ENCODE data around the gene KRT31.
"Not testable (repeated sequence)": the region's sequence is repeated elsewhere in the genome, so short reads cannot be mapped to it uniquely, and the experiment has no call there.

The KRT31 gene

DNA sequence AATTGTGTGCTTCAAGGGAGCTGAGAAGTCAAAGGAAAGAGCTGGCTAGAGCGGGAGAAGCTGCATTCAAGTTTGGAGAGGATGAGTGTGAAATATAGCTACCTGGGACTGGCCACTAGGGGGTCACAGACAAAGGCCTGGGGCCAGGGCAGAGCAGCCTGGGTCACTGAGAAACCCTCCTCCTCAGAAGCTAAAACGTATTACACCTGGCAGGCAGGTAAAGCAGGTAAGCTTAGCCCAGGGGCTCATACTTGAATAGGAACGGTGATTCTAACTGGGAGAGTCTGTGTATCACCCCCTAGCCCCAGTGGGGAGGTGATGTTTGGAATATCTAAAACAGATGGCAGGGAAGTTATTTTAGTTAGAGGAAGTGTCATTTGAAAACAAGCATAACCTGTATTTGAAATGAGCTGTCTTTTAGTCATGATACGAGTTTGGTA, 20.2 kb upstream of the KRT31 start:
- DNase-seq (ENCODE audit: low read depth) = no peak

DNA sequence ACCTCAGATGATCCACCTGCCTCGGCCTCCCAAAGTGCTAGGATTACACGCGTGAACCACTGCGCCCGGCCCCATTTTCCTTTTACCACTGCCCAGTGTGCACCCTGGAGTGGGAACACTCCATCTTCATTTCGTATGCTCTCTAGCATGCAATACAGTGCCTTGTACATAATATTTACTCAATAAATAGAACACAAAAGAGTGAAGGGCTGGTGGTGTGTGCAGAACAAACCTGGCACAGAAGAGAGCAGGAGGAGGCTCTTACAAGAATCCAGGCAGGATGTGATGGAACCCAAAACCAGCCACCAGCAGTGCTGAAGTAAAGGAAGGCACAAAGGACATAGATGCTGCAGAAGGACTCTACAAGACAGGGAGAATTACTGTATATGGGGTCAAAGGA, 19.7 kb upstream of the KRT31 start:
- DNase-seq (ENCODE audit: low read depth) = no peak

DNA sequence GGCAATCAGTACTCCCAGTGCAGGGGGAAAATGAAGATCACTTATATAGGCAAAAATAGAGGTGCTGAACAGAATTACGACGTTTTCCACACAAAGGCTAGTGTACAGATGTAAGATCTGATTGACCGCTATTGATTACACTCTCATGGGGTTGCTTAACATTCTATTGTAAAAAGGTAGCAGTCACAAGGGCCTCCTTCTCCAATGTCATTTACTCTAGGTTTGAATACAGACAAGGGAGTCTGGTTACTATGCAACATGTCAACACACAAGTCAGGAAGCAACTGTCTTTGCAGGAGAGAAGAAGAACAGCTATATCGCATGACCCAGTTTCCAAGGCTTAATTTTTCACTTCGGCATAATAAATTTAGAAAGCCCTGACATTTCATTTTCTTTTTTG, 19.1 kb upstream of the KRT31 start:
- no peak for DNase-seq (ENCODE audit: low read depth)

DNA sequence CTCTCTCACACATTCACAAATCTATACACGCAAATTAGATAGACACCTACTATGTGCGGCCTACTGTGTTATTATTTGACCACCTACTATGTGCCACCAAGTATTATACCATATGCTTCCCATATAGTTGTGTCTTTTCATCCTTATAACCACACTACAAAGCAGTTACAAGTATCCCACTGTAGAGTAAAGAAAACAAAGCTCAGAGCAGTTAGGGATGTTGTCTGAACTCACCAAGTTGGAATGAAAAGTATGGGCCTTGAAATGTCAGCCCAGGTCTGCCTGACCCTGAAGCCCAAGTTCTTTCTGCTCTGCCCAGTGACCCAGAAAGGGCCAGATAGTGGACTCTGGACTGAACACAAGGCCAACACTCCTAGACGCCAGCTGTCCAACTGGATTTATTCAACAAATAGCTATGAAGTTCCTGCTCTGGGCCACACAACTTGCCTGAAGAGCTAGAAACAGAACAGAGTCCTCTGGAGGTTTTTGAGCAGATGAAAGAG, 18.5 kb upstream of the KRT31 start:
- no peak for DNase-seq (ENCODE audit: low read depth)

DNA sequence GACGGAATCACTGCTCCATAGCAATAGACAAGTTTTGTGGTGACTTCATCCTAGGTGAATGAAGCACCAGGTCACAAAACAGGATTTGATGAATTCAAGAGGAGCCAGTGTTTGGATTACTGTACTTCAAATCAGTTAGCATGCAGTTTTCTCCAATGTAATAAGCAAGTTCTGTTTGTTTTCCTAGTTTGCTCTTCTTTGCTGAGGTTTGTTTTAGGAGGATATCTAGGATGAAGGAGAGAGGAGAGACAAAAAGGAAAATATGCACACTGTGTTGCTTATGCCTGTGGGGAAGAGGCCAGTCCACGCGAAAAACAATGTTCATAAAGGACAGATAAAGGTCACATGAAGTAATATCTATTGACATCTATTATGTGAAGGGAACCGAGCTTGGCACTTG, 18.0 kb upstream of the KRT31 start:
- DNase-seq (ENCODE audit: low read depth) = no peak

DNA sequence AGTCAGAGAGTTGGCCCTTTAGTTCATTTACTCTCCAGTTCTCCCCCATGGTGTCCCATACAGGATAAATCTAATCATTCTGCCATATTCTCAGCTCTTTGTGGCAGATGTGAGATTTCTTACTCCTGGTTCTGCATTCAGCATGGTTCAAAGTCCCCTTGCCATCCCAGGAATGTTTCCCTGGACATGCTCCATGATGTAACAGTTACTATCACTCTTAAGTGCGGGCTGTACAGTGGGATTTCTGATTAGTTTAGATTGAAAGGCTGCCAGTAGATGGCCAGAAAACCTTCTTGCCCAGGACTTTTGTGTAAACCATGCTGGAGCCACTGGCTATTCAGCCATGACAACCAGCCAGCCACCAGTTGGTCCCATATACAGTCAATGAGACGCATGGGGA, 16.6 kb upstream of the KRT31 start:
- no peak for DNase-seq (ENCODE audit: low read depth)

DNA sequence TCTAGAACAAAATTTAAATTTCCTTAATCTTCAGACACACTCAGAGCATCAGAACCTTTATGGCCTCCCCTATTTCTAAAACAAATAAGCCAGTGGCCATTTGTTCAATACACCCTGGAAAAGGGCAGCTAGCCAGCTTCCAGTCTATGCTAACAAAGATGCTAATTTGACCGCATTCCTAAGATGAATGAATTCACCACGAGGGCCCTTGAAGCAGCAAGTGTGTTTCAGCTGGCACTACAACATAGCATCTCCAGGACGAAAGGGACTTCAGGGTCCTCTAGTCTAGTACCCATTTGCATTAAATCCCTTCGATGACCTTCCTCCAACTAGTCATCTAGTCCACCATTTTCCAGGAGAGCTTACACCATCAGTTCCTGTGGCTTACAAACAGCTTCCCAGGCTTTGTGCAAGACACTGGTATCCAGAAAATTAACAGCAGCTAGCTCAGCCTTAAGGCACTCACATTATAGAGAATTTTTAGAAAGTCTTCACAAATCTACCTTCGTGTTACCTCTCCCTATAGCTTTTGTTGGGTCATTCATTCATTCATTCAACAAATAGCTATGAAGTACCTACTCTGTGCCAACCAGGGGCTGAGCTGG, 16.0 kb upstream of the KRT31 start:
- no peak for DNase-seq (ENCODE audit: low read depth)

DNA sequence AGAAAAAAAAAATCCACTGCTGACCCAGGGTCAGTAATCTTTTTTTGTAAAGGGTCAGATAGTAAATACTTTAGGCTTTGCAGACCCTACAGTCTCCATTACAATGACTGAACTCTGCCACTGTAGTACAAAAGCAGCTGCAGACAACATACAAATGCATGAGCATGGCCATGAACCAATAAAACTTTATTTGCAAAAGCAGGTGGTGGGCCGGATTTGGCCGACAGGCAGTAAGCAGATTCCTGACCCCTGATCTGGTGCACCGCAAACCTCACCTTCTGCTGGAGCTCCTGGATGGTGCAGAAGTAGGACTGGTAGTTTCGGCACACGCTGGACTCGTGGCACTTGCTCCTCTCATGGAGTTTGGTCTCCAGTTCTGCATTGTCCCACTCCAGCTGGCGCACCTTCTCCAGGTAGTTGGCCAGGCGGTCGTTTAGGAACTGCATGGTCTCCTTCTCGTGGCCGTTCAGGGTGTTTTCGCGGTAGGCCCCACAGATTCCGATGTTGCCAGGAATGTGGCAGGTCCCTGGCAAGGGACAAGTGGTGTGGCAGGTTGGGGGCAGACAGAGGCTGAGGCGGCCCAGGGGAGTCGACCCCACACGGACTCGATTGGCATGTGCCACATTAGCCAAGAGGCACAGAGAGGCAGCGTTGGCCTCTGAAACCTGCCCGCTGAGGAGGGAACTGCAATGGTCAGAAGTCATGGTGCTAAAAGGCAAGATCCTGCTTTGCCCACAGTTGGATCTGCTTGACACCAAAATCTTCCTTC, 13.8 kb upstream of the KRT31 start:
- DNase-seq (ENCODE audit: low read depth) = no peak

DNA sequence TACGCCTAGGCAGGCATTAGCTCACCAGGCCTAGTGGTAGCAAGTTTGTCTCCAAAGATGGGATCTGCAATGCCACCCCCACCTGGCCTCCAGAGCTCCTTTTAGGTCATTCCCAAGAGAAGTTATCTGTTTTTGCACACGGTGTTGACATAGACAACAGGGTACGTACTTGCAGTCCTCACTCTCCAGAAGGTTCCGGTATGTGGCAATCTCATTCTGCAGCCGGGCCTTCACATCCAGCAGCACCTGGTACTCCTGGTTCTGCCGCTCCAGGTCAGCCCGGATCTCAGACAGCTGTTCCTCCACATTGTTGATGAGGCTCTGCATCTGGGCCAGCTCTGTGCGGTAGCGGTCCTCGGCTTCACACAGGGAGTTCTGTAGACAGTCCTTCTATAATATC, 9.8 kb upstream of the KRT31 start:
- no peak for DNase-seq (ENCODE audit: low read depth)

DNA sequence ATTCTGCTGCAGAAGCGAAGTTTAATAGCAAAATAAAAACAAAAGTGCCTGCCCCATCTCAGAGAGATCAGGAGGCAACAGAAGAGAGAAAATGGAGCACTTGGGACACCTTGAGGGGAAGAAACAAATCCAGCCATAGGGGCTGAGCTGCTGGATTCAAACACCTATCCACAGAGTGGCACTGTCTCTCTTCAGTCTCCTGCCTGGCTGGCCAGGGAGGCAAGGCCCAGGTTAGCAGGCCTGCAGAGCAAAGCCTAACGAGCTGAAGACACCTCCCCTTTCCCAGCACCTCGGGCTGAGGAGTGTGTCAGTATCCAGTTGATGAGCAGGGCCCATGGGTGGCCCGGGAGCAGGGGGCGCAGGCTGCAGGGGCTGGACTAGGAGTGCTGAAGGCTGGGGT, 8.8 kb upstream of the KRT31 start:
- DNase-seq (ENCODE audit: low read depth) = no peak

DNA sequence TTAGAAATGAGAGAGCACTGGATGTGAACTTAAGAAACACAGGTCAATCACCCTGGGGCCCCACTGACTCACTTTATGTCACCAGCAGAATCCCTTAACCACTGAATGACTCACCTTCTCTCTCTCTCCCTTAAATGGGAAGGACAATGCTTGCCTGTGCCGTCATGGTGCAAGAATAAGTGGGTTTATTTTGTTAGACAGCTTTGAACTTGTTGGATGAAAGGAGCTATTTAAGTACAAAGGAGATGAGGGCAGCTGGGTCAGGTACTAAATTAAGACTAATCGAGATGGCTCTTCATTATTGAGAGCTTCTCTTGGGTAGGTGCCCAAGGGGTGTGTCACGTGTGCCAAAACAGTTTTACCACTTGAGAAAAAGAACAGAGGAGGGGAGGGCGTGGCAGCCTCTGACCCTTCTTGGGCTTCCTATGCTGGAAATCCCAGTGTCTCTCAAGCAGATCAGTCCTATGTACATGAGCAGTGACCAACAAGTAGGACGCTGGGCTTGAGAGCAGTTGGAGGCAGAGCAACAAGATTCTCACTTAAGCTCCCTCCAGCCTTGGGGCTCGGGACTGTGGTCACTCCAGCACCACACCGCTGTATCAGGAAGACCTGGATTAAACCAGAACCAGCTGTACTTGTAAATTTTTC, 6.7 kb upstream of the KRT31 start:
- DNase-seq (ENCODE audit: low read depth) = peak; percentile 23

DNA sequence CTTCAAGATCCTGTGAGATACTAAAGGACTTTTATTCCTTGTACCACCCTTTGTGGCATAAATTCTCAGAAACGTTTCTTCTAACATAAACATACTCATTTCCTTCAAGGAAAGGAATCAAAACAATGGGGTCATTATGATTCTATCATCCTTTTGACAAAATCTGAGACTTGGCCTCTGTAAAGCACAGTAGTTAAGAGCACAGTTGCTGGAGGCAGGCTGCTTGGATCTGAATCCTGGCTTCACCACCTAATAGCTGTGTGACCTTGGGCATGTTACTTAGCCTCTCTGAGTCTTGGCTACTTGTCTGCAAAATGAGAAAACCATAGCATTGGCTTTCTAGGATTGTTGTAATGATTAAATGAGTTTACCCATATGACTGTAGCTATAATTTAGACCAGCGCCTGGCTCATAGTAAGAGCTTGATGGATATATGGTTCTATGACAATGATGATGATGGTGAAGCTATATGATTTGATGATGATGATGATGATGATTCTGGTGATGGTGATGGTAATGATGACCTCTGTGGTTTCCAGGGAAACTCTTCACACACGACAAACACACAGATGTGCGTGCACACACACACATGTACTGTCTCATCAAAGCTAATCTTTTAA, 6.1 kb upstream of the KRT31 start:
- no peak for DNase-seq (ENCODE audit: low read depth)

DNA sequence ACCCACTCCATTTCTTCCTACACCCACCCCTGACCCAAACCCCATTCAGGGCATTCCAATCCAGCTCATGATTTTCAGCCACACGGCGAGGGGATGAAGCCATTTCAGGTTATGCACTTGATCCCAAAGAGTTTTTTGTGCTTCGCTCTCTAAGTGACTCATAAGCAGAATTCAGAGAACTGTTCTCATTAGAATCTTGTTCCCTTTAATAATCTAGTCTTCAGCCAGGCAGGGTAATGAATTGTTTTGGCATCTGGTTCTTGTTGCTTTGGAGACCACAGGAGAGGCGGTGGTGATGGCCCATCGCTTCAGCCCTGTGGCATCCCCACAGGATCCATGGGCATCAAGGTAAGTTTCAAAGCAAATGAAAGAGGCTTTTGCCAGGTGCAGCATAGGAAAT, 4.8 kb upstream of the KRT31 start:
- DNase-seq (ENCODE audit: low read depth) = no peak

DNA sequence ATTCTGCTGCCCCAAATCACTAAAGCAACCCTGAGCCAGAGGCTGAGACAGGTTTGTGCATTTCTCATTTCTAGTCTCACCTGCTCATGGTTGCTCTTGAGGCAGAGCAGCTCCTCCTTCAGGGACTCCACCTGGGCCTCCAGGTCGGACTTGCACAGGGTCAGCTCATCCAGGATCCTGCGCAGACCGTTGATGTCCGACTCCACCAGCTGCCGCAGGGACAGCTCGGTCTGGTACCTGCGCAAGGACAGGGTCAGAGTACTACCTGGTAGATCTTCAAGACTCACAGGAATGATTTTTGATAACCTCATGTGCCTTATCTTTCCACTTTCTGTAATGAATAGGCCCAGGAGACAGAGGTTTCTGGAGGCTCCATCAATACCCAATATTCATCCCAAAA, 1.1 kb downstream of the KRT31 start:
- no peak for DNase-seq (ENCODE audit: low read depth)

DNA sequence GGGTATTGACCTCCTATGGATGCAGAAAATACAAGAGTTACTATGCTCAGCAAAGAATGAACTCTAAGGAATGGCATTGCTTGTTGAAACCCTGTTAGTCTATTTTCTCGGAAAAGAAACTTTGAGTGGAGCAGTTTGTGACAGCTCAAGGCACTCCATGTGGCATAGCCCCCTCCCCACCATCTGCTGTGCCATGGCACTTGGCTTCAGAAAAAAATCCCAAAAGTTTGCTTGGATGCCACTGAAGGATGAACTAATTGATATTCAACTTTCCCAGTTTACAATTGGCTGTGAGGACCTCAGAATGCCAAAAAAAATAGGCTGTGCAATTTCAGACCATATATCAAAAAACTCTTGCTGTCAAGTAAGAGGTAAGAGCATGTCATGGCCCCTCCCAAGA, 1.8 kb downstream of the KRT31 start:
- no peak for DNase-seq (ENCODE audit: low read depth)

DNA sequence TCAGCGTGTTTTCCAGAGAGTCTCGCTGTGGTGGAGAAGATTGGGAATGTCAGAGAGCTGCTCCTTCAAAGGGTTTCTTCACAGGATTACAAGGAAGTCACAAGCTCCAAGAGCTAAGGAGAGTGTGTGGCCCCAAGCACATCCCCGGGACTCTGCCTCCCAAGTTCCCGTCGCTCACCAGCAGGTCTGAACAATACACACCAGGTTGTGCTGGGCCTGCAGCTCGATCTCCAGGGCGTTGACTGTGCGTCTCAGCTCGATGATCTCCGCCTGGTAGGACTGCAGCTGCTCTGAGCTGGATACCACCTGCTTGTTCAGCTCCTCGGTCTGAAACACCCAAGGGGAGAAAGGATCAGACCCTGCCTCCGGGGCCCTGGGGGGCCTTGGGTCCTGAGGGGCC, 2.4 kb downstream of the KRT31 start:
- not testable (repeated sequence) for DNase-seq (ENCODE audit: low read depth)

DNA sequence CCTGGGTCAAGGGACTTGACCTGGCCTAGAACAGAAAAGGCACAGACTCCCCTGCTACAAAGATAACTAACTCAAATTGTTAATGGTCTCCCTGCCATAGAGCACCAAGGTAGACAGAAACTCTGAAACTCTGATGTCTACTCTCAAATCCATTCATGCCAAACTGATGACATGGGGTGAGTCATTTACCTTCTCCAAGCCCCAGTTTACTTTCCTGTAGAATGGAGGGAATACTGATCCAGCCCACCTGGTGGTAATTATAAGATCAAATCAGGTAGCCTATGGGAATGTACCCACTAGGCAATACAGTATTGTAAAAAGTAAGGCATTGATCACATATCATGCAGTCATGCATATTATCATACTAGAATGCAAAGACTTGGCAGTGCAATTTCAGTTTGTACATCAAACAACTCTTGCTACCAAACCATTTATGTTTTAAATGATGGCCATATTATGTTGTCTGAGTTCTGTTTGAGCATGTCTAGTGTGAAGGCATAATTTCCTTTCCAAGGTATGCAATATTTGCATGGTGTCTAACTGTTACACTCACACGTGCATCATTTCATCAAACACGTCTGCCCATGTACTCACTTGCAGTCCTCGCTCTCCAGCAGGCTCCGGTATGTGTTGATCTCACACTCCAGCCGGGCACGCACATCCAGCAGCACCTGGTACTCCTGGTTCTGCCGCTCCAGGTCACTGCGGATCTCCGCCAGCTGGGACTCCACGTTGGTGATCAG, 3.0 kb downstream of the KRT31 start:
- no peak for DNase-seq (ENCODE audit: low read depth)

DNA sequence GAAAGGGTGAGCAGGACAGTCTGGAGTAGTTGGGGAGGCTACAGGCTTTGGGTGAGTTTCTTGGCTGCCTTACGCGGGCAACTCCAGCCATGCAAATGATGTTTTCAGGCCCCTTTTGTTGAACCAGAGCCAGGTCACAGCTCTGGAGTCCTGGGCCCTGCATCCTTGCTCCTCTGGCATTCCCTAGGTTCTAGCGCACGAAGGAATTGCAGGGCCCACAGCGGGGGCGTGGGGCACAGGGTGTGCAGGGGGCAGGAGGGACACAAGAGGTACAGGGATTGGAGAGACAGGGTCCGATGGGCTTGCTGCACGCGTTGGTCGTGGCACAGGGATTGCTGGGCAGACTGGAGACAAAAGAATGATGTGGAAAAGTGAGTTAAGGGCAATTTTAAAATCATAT, 3.6 kb downstream of the KRT31 start:
- no peak for DNase-seq (ENCODE audit: low read depth)

DNA sequence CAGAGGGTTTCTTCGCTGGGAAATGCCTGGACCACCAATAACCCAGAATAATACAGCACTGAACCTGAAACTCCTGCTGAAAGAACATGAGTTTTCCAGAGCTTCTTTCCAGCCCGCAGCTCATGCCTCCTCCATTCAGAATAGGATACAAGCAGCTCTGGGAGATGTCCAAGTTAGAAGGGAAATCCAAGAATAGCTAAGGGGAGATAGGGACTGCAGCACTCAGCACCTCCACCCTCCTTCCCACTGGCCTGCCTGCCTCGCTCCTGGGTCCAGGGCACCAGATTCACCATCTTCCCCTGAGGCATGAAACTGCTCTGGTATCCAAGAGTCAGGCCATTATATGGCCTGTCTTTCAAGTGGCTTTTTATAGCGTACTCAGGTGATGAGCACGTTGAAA, 4.1 kb downstream of the KRT31 start:
- no peak for DNase-seq (ENCODE audit: low read depth)

DNA sequence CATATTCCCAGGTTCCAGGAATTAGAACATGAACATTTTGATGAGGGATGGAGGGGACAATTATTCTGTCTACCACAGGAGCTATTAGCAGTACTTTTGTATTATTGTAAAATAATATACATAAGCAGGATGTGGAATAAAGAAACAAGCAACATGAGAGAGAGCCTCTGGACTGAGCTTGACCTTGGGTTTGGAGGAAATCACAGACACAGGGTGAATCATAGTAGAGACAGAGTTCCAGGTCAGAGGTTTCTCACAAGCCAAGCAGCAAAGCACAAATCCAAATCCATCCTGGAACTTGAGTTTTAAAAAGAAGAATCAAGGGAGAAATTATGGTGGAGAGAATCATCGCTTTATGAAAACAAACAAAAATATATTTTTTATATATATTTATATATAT, 5.1 kb downstream of the KRT31 start:
- no peak for DNase-seq (ENCODE audit: low read depth)

DNA sequence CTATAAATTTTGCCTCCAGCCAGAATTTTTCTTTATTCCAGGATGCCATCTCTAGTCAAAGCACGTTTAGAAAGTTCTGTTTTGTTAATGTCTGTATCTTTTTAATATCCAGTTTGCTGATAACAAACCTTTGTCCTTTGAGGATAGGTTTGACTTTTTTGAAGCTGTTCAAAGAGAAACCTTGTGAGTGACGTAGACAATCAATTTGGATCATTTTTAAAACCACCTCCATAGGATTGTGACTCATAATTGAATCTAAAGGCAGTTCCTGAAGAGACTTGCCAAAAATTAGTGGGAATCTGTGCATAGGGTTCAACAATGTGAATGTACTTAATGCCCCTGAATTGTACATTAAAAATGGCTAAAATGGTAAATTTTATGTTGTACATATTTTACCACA, 5.9 kb downstream of the KRT31 start:
- no peak for DNase-seq (ENCODE audit: low read depth)

DNA sequence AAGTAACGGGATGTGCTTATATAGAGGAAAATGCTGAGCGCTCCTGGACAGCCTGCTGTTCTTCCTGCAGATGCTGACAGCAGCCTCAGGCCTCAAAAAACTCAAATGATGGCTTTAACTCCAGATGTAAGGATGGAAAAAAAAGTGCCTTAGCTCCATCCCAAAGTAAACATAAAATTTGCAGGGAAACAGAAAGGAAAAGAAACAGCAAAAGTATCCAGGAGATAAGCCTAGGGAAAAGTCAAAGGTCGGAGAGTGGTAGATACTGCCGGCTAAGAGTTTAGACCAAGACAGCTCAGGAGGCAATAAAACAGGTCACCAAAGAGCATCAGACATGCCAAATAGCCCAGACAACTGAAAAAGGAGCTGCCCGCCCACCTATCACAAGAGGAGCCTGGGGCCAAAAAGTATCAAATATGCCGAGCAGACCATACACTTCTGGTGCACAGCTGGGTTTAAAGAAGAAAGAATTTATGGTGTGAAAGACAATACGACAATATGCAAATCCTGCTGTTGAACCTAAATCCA, 6.9 kb downstream of the KRT31 start:
- DNase-seq (ENCODE audit: low read depth) = no peak

Measured in stimulated activated CD8-positive, alpha-beta memory T cell treated with anti-CD3 and anti-CD28 coated beads, Interleukin-7, amount 100 ng/mL, for 24 hours (primary cell).